ENCODE data around the gene PRPF40A.

PRPF40A gene

GRCh38 chr2:152620985-152621384 is 96.3 kb downstream of the PRPF40A start:
- no peak for ATAC-seq
- no peak for TF ChIP-seq GLIS3 (CRISPR knock-in tag; IDR thresholded peaks at IDR 0.05)
- TF ChIP-seq PPARA (CRISPR knock-in tag; IDR thresholded peaks at IDR 0.05; ENCODE audit: borderline replicate concordance), result no peak
- TF ChIP-seq OSR1 (CRISPR knock-in tag; IDR thresholded peaks at IDR 0.05), result no peak
- no peak for TF ChIP-seq CSRNP3 (CRISPR knock-in tag; IDR thresholded peaks at IDR 0.05)
- no peak for TF ChIP-seq BACH2 (CRISPR knock-in tag; IDR thresholded peaks at IDR 0.05; ENCODE audit: borderline replicate concordance)
- TF ChIP-seq ISL1 (CRISPR knock-in tag; IDR thresholded peaks at IDR 0.05), result no peak

GRCh38 chr2:152620208-152620607 is 97.1 kb downstream of the PRPF40A start:
- no peak for TF ChIP-seq ZFP30 (CRISPR knock-in tag; IDR thresholded peaks at IDR 0.05)
- peak; percentile 75 for TF ChIP-seq ISL1 (CRISPR knock-in tag; IDR thresholded peaks at IDR 0.05)
- TF ChIP-seq ZNF565 (CRISPR knock-in tag; conservative IDR thresholded peaks at IDR 0.05; ENCODE audit: low read depth), result no peak
- TF ChIP-seq RARB (CRISPR knock-in tag; IDR thresholded peaks at IDR 0.05), result no peak
- TF ChIP-seq ZFP3 (CRISPR knock-in tag; IDR thresholded peaks at IDR 0.05), result no peak
- TF ChIP-seq CREB5 (CRISPR knock-in tag; IDR thresholded peaks at IDR 0.05; ENCODE audit: low read depth), result no peak
- no peak for TF ChIP-seq PPARA (CRISPR knock-in tag; IDR thresholded peaks at IDR 0.05; ENCODE audit: borderline replicate concordance)
- peak; percentile 90 for ATAC-seq

GRCh38 chr2:152618193-152618564 is 99.1 kb downstream of the PRPF40A start:
- no peak for TF ChIP-seq ZNF8 (CRISPR knock-in tag; IDR thresholded peaks at IDR 0.05)
- TF ChIP-seq ZNF565 (CRISPR knock-in tag; conservative IDR thresholded peaks at IDR 0.05; ENCODE audit: low read depth), result no peak
- no peak for TF ChIP-seq CSRNP3 (CRISPR knock-in tag; IDR thresholded peaks at IDR 0.05)
- no peak for TF ChIP-seq OSR1 (CRISPR knock-in tag; IDR thresholded peaks at IDR 0.05)
- no peak for TF ChIP-seq TOX (CRISPR knock-in tag; IDR thresholded peaks at IDR 0.05; ENCODE audit: borderline replicate concordance)
- ATAC-seq, result no peak

GRCh38 chr2:152617456-152618192 is 99.6 kb downstream of the PRPF40A start:
- ATAC-seq, result no peak
- TF ChIP-seq TOX (CRISPR knock-in tag; IDR thresholded peaks at IDR 0.05; ENCODE audit: borderline replicate concordance) (no peak), GLIS3 (CRISPR knock-in tag; IDR thresholded peaks at IDR 0.05) (no peak), ZC3H10 (CRISPR knock-in tag; IDR thresholded peaks at IDR 0.05) (no peak), ISL1 (CRISPR knock-in tag; IDR thresholded peaks at IDR 0.05) (no peak), PPARA (CRISPR knock-in tag; IDR thresholded peaks at IDR 0.05; ENCODE audit: borderline replicate concordance) (no peak), ESRRG (CRISPR knock-in tag; IDR thresholded peaks at IDR 0.05) (no peak), RARB (CRISPR knock-in tag; IDR thresholded peaks at IDR 0.05) (no peak), ZFP30 (CRISPR knock-in tag; IDR thresholded peaks at IDR 0.05) (no peak), CREB5 (CRISPR knock-in tag; IDR thresholded peaks at IDR 0.05; ENCODE audit: low read depth) (no peak), ZNF70 (CRISPR knock-in tag; IDR thresholded peaks at IDR 0.05) (no peak), ZNF565 (CRISPR knock-in tag; conservative IDR thresholded peaks at IDR 0.05; ENCODE audit: low read depth) (no peak), TCF4 (CRISPR knock-in tag; IDR thresholded peaks at IDR 0.05; ENCODE audit: borderline replicate concordance) (no peak), OSR1 (CRISPR knock-in tag; IDR thresholded peaks at IDR 0.05) (no peak), SNAI2 (CRISPR knock-in tag; IDR thresholded peaks at IDR 0.05) (no peak), BACH2 (CRISPR knock-in tag; IDR thresholded peaks at IDR 0.05; ENCODE audit: borderline replicate concordance) (no peak)

GRCh38 chr2:152615177-152615576 is 102.1 kb downstream of the PRPF40A start:
- TF ChIP-seq TOX (CRISPR knock-in tag; IDR thresholded peaks at IDR 0.05; ENCODE audit: borderline replicate concordance) (no peak), POU6F1 (CRISPR knock-in tag; IDR thresholded peaks at IDR 0.05; ENCODE audit: borderline replicate concordance, low read depth) (no peak), ZC3H10 (CRISPR knock-in tag; IDR thresholded peaks at IDR 0.05) (no peak), OSR1 (CRISPR knock-in tag; IDR thresholded peaks at IDR 0.05) (no peak), ESRRG (CRISPR knock-in tag; IDR thresholded peaks at IDR 0.05) (no peak)
- ATAC-seq, result no peak
